HUES48 (cell line): Measurements from ENCODE around the gene FAM53A.
"Not testable (repeated sequence)": the region's sequence is repeated elsewhere in the genome, so short reads cannot be mapped to it uniquely, and the experiment has no call there.

Source experiments
- H3K27ac ChIP-seq: one replicate; pipeline ENCODE4 v1.7.0; 2013; ENCODE audit warnings: low read depth, low read length, inconsistent platforms
- H3K27me3 ChIP-seq: 2 replicates; pipeline ENCODE4 v1.6.1; 2013; ENCODE audit warnings: mild to moderate bottlenecking, low read length; ENCODE audit not compliant: control insufficient read depth, insufficient read depth
- H3K36me3 ChIP-seq: 2 replicates; pipeline ENCODE4 v1.6.1; 2013; ENCODE audit warnings: low read length; ENCODE audit not compliant: control insufficient read depth, insufficient read depth
- H3K4me1 ChIP-seq: 2 replicates; pipeline ENCODE4 v1.6.1; 2013; ENCODE audit warnings: mild to moderate bottlenecking, low read length; ENCODE audit not compliant: control insufficient read depth, insufficient read depth
- H3K4me3 ChIP-seq: 2 replicates; pipeline ENCODE4 v1.5.1; 2013; ENCODE audit warnings: mild to moderate bottlenecking, low read depth, low read length
- H3K9ac ChIP-seq: 2 replicates; pipeline ENCODE4 v1.6.1; 2013; ENCODE audit warnings: mild to moderate bottlenecking, low read depth, low read length, moderate library complexity
- H3K9me3 ChIP-seq: 2 replicates; pipeline ENCODE4 v1.6.1; 2013; ENCODE audit warnings: low read length; ENCODE audit not compliant: control insufficient read depth, insufficient read depth

FAM53A gene

GRCh38 chr4:1642196-1642951, 41.7 kb downstream of the FAM53A start:
- Histone ChIP-seq H3K4me1 (0 out of 2 replicates have a peak, but pooled peaks cover 7% of the 10 kb centered on the region), H3K36me3 (no peaks in the 10 kb centered on the region), H3K9me3 (no peaks in the 10 kb centered on the region), H3K4me3 (no peak overlapping the region), H3K9ac (no peak overlapping the region), H3K27ac (no peak overlapping the region), H3K27me3 (no peaks in the 10 kb centered on the region)

GRCh38 chr4:1641671-1642070, 42.4 kb downstream of the FAM53A start:
- no peak overlapping the region for H3K27ac ChIP-seq
- 0 out of 2 replicates have a peak, but pooled peaks cover 7% of the 10 kb centered on the region for H3K4me1 ChIP-seq
- no peaks in the 10 kb centered on the region for H3K9me3 ChIP-seq
- no peak overlapping the region for H3K9ac ChIP-seq
- H3K27me3 ChIP-seq: no peaks in the 10 kb centered on the region
- H3K36me3 ChIP-seq: no peaks in the 10 kb centered on the region
- no peak overlapping the region for H3K4me3 ChIP-seq

- not testable (repeated sequence) for H3K36me3 ChIP-seq, H3K27me3 ChIP-seq, H3K9me3 ChIP-seq, H3K4me1 ChIP-seq, H3K4me3 ChIP-seq, H3K27ac ChIP-seq, H3K9ac ChIP-seq
Observed at GRCh38 chr4:1640716-1641503, 43.2 kb downstream of the FAM53A start.

- Histone ChIP-seq H3K27me3 (no peaks in the 10 kb centered on the region), H3K4me1 (0 out of 2 replicates have a peak, but pooled peaks cover 6% of the 10 kb centered on the region), H3K36me3 (no peaks in the 10 kb centered on the region), H3K4me3 (no peak overlapping the region), H3K9me3 (no peaks in the 10 kb centered on the region), H3K27ac (no peak overlapping the region), H3K9ac (no peak overlapping the region)
Observed at GRCh38 chr4:1640190-1640589, 43.9 kb downstream of the FAM53A start.

GRCh38 chr4:1639299-1639868, 44.7 kb downstream of the FAM53A start:
- H3K4me3 ChIP-seq: no peak overlapping the region
- no peak overlapping the region for H3K27ac ChIP-seq
- H3K36me3 ChIP-seq: no peaks in the 10 kb centered on the region
- no peaks in the 10 kb centered on the region for H3K9me3 ChIP-seq
- H3K27me3 ChIP-seq: no peaks in the 10 kb centered on the region
- H3K4me1 ChIP-seq: no peaks in the 10 kb centered on the region
- no peak overlapping the region for H3K9ac ChIP-seq

- no peaks in the 10 kb centered on the region for H3K4me1 ChIP-seq
- H3K9ac ChIP-seq: no peak overlapping the region
- no peak overlapping the region for H3K27ac ChIP-seq
- H3K4me3 ChIP-seq: no peak overlapping the region
- no peaks in the 10 kb centered on the region for H3K9me3 ChIP-seq
- H3K27me3 ChIP-seq: no peaks in the 10 kb centered on the region
- no peaks in the 10 kb centered on the region for H3K36me3 ChIP-seq
Observed at GRCh38 chr4:1638873-1639272, 45.2 kb downstream of the FAM53A start.

- Histone ChIP-seq H3K4me1 (no peaks in the 10 kb centered on the region), H3K27me3 (no peaks in the 10 kb centered on the region), H3K27ac (no peak overlapping the region), H3K9ac (no peak overlapping the region), H3K9me3 (no peaks in the 10 kb centered on the region), H3K36me3 (no peaks in the 10 kb centered on the region), H3K4me3 (no peak overlapping the region)
Observed at GRCh38 chr4:1638272-1638598, 45.9 kb downstream of the FAM53A start.

- Histone ChIP-seq H3K27me3 (no peaks in the 10 kb centered on the region), H3K9ac (no peak overlapping the region), H3K9me3 (no peaks in the 10 kb centered on the region), H3K4me1 (no peaks in the 10 kb centered on the region), H3K4me3 (no peak overlapping the region), H3K27ac (no peak overlapping the region), H3K36me3 (no peaks in the 10 kb centered on the region)
Observed at GRCh38 chr4:1637580-1638271, 46.4 kb downstream of the FAM53A start.

- no peaks in the 10 kb centered on the region for H3K9me3 ChIP-seq
- no peaks in the 10 kb centered on the region for H3K36me3 ChIP-seq
- H3K9ac ChIP-seq: no peak overlapping the region
- no peaks in the 10 kb centered on the region for H3K27me3 ChIP-seq
- no peak overlapping the region for H3K4me3 ChIP-seq
- no peaks in the 10 kb centered on the region for H3K4me1 ChIP-seq
- no peak overlapping the region for H3K27ac ChIP-seq
Observed at GRCh38 chr4:1636490-1637211, 47.5 kb downstream of the FAM53A start.

- H3K9me3 ChIP-seq: no peaks in the 10 kb centered on the region
Observed at GRCh38 chr4:1635464-1635863, 48.6 kb downstream of the FAM53A start.

More at GRCh38 chr4:1635464-1635863, 48.6 kb downstream of the FAM53A start:
- Histone ChIP-seq H3K27me3 (no peaks in the 10 kb centered on the region), H3K36me3 (no peaks in the 10 kb centered on the region), H3K4me3 (no peak overlapping the region), H3K9ac (no peak overlapping the region), H3K4me1 (no peaks in the 10 kb centered on the region), H3K27ac (no peak overlapping the region)
